ENCODE results near the gene CLDN3.
"Not testable (repeated sequence)": the region's sequence is repeated elsewhere in the genome, so short reads cannot be mapped to it uniquely, and the experiment has no call there.

DNA sequence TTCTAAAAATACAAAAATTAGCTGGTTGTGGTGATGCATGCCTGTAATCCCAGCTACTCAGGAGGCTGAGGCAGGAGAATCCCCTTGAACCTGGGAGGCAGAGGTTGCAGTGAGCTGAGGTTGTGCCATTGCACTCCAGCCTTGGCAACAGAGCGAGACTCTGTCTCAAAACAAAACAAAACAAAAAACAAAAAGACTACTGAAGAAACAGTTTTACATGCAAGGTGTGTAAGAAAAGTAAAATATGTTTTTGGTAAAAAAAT is 17.6 kb upstream of the CLDN3 start:
- not testable (repeated sequence) for TF ChIP-seq CTCF, POLR2A (IDR thresholded peaks at IDR 0.05)
